Smooth muscle cell (in vitro differentiated cells): ENCODE measurements around the gene PLXNB2. TPM values are rescaled to one million over a fixed set of nuclear protein-coding genes. Genes with fewer than 3 reads are reported as not detected.
A peak's percentile ranks its signal among the peaks of the same experiment; 100 is the strongest.

Experiments used
- DNase-seq: peaks from one replicate; lab custom pipeline; 2025; ENCODE audit not compliant: unreplicated experiment; lab: John Stamatoyannopoulos, UW
- H2AFZ ChIP-seq: fragments of 200-600 bp; sonication (generic); 2 replicates; pipeline ENCODE4 v1.6.0; 2016; ENCODE audit warnings: antibody characterized with exemption, low read depth, mild to moderate bottlenecking
- H3F3A ChIP-seq: fragments of 200-600 bp; sonication (generic); 2 replicates; pipeline ENCODE4 v1.6.0; 2017; ENCODE audit warnings: antibody characterized with exemption, low read depth
- H3K27ac ChIP-seq: fragments of 200-600 bp; sonication (generic); 2 replicates; pipeline ENCODE4 v1.5.1; 2016; ENCODE audit warnings: low read depth, mild to moderate bottlenecking
- H3K27me3 ChIP-seq: fragments of 200-600 bp; sonication (generic); 2 replicates; pipeline ENCODE4 v1.6.1; 2016; ENCODE audit warnings: low read depth, mild to moderate bottlenecking
- H3K36me3 ChIP-seq: fragments of 200-600 bp; sonication (generic); 2 replicates; pipeline ENCODE4 v1.5.1; 2016; ENCODE audit warnings: low read depth
- H3K4me1 ChIP-seq: fragments of 200-600 bp; sonication (generic); 2 replicates; pipeline ENCODE4 v1.5.1; 2016; ENCODE audit warnings: low read depth
- H3K4me2 ChIP-seq: fragments of 200-600 bp; sonication (generic); 2 replicates; pipeline ENCODE4 v1.6.0; 2016; ENCODE audit warnings: mild to moderate bottlenecking
- H3K4me3 ChIP-seq: fragments of 200-600 bp; sonication (generic); 2 replicates; pipeline ENCODE4 v1.5.1; 2016; ENCODE audit warnings: mild to moderate bottlenecking
- H3K79me2 ChIP-seq: fragments of 200-600 bp; sonication (generic); 2 replicates; pipeline ENCODE4 v1.6.0; 2016; ENCODE audit warnings: low read depth, mild to moderate bottlenecking
- H3K9ac ChIP-seq: fragments of 200-600 bp; sonication (generic); 2 replicates; pipeline ENCODE4 v1.6.0; 2016; ENCODE audit warnings: low read depth
- H3K9me3 ChIP-seq: fragments of 200-600 bp; sonication (generic); replicated peaks from 2 replicates; pipeline ENCODE4 v1.5.1; 2016; ENCODE audit warnings: low read depth
- H4K20me1 ChIP-seq: fragments of 200-600 bp; sonication (generic); 2 replicates; pipeline ENCODE4 v1.6.0; 2016; ENCODE audit warnings: low read depth
- WGBS: methylation state at CpG from one replicate; pipeline ENCODE4 v1.1.7; 2016; ENCODE audit warnings: low lambda C conversion rate; 5-methylcytosine and 5-hydroxymethylcytosine counted together
- polyA plus RNA-seq: library from polyadenylated mRNA; unstranded; fragments of >200 nt; fragmentation: Nextera tagmentation; extraction: Ambion mirVana; gene quantifications from 2 replicates; pipeline ENCODE4 v1.2.1, GENCODE V29; 2016
- total RNA-seq: library from RNA; depleted of rRNA; stranded (reverse); fragments of >200 nt; gene quantifications from 2 replicates; pipeline ENCODE4 v1.2.3, GENCODE V29; 2014
- TF ChIP-seq, protein P1 (sequence below): fragments of 200-600 bp; sonication (generic); IDR thresholded peaks from 2 replicates; pipeline ENCODE4 v1.5.1; 2017; ENCODE audit warnings: borderline replicate concordance, mild to moderate bottlenecking, antibody characterized with exemption; ENCODE audit not compliant: insufficient read depth, poor library complexity, severe bottlenecking

Gene PLXNB2
- total and polyA plus RNA-seq, 2 experiments from 2014 or later = 195 to 210 TPM

DNA sequence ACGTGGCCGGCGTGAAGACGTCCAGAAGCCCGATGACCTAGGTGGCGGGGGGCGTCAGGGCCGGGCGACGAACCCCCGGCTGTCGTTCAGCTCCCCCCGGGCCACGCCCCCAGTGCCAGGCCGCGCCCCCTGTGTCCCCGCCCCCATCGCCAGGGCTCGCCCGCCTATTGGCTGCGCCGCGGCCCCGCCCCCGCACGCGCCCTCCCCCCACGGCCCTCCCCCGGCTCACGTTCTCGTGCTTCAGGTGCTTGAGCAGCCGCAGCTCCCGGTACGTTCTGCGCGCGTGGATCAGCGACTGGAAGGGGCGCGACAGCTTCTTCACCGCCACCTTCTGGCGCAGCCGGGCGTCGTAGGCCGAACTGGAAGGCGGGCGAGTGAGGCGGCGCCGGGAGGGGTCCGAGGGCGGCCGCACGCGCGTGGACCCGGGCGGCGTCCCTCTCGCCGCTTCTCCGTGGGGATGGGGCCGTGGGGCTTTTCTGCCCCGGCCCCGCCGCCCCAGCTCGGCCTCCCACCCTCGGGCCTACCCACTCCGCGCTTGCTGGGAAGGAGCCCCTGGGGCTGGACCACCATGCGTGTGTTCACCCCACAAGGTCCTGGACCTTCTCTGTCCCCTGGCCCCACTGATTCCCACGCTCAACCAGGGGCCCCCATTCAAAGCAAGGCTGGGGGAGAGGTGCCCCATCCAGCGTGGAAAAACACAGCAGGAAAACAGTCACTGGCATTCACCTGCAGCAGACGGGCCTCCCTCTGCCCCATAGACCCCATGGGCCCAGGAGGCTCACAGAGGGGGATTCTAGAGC is 39.7 kb downstream of the PLXNB2 start:
- Histone ChIP-seq H3K4me1 (peaks cover 22% of the 10 kb centered on the region), H3K4me2 (peak overlapping the region; percentile 82), H3K27me3 (peaks cover 26% of the 10 kb centered on the region), H2AFZ (no peak overlapping the region), H3K79me2 (no peaks in the 10 kb centered on the region), H4K20me1 (peaks cover 31% of the 10 kb centered on the region), H3K4me3 (peak overlapping the region; percentile 31), H3K9ac (no peak overlapping the region), H3F3A (peaks cover 4% of the 10 kb centered on the region), H3K27ac (no peak overlapping the region), H3K9me3 (no peaks in the 10 kb centered on the region), H3K36me3 (no peaks in the 10 kb centered on the region)
- peak; percentile 36 for DNase-seq
- WGBS = 15% methylated on average over 47 of the region's 75 CpGs
- TF ChIP-seq, protein P1, sequence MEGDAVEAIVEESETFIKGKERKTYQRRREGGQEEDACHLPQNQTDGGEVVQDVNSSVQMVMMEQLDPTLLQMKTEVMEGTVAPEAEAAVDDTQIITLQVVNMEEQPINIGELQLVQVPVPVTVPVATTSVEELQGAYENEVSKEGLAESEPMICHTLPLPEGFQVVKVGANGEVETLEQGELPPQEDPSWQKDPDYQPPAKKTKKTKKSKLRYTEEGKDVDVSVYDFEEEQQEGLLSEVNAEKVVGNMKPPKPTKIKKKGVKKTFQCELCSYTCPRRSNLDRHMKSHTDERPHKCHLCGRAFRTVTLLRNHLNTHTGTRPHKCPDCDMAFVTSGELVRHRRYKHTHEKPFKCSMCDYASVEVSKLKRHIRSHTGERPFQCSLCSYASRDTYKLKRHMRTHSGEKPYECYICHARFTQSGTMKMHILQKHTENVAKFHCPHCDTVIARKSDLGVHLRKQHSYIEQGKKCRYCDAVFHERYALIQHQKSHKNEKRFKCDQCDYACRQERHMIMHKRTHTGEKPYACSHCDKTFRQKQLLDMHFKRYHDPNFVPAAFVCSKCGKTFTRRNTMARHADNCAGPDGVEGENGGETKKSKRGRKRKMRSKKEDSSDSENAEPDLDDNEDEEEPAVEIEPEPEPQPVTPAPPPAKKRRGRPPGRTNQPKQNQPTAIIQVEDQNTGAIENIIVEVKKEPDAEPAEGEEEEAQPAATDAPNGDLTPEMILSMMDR = peak; percentile 20

- Histone ChIP-seq H2AFZ (no peak overlapping the region), H3K27me3 (peaks cover 26% of the 10 kb centered on the region), H3K36me3 (no peaks in the 10 kb centered on the region), H3K9ac (no peak overlapping the region), H3K4me2 (peak overlapping the region; percentile 82), H3K27ac (no peak overlapping the region), H3K4me1 (peaks cover 15% of the 10 kb centered on the region), H3F3A (no peaks in the 10 kb centered on the region), H3K4me3 (peak overlapping the region; percentile 31), H3K79me2 (no peaks in the 10 kb centered on the region), H3K9me3 (no peaks in the 10 kb centered on the region), H4K20me1 (peaks cover 24% of the 10 kb centered on the region)
- TF ChIP-seq, protein P1 = no peak
- WGBS = 61% methylated on average over 37 of the region's 37 CpGs
- no peak for DNase-seq
These were observed 40.5 kb downstream of the PLXNB2 start for GRCh38 chr22:50266994-50267393.

- H3K9ac ChIP-seq = no peak overlapping the region
- H3K79me2 ChIP-seq = no peaks in the 10 kb centered on the region
- no peaks in the 10 kb centered on the region for H3K9me3 ChIP-seq
- H4K20me1 ChIP-seq = peaks cover 10% of the 10 kb centered on the region
- H3K27ac ChIP-seq = no peak overlapping the region
- TF ChIP-seq, protein P1 = no peak
- no peaks in the 10 kb centered on the region for H3K36me3 ChIP-seq
- no peak overlapping the region for H3K4me3 ChIP-seq
- H3F3A ChIP-seq = no peaks in the 10 kb centered on the region
- H3K4me1 ChIP-seq = peaks cover 8% of the 10 kb centered on the region
- H3K27me3 ChIP-seq = peaks cover 26% of the 10 kb centered on the region
- H3K4me2 ChIP-seq = no peak overlapping the region
- WGBS = 86% methylated on average over 14 of the region's 15 CpGs
- no peak overlapping the region for H2AFZ ChIP-seq
- DNase-seq = no peak
These were observed 42.3 kb downstream of the PLXNB2 start for GRCh38 chr22:50264946-50265669.
